SK-N-MC (cell line): ENCODE results near the gene TIMP4.

ENCODE experiments used
- EZH2 ChIP-seq: fragments of 200-600 bp; sonication (generic); IDR thresholded peaks from one replicate; pipeline ENCODE4 v1.6.1; 2017; ENCODE audit warnings: antibody characterized with exemption
- POLR2AphosphoS5 ChIP-seq: IDR thresholded peaks from 2 replicates; pipeline ENCODE4 v1.6.1; 2012; ENCODE audit warnings: mild to moderate bottlenecking, low read depth, low read length, borderline replicate concordance

GRCh38 chr3:12191559-12191958, 32.8 kb upstream of the TIMP4 start:
- no peak for TF ChIP-seq POLR2AphosphoS5
- TF ChIP-seq EZH2 = no peak
